Spinal cord (tissue), 10 donors: ENCODE data around the gene IPO11. TPM values are rescaled to one million over a fixed set of nuclear protein-coding genes. Genes with fewer than 3 reads are reported as not detected.

ENCODE experiments used
- DNase-seq, 6 donors: peaks; one replicate each; pipeline versions ENCODE4 v3.0.0 to v3.0.0-alpha.2; 2013 to 2015; ENCODE audit warnings: low spot score in 6 of 6, low read depth in 4 of 6
- H3K27ac ChIP-seq: one replicate; pipeline ENCODE4 v1.5.1; 2013; ENCODE audit warnings: low read depth, low read length, control low read depth
- H3K27me3 ChIP-seq: one replicate; pipeline ENCODE4 v1.6.1; 2013; ENCODE audit warnings: low read length; ENCODE audit not compliant: control insufficient read depth, insufficient read depth
- H3K36me3 ChIP-seq: one replicate; pipeline ENCODE4 v1.6.1; 2013; ENCODE audit warnings: low read length; ENCODE audit not compliant: control insufficient read depth, insufficient read depth
- H3K4me1 ChIP-seq: one replicate; pipeline ENCODE4 v1.6.1; 2013; ENCODE audit warnings: low read length; ENCODE audit not compliant: control insufficient read depth, insufficient read depth
- H3K4me3 ChIP-seq: one replicate; pipeline ENCODE4 v1.5.1; 2013; ENCODE audit warnings: low read depth, low read length, control low read depth
- H3K9me3 ChIP-seq: one replicate; pipeline ENCODE4 v1.6.1; 2013; ENCODE audit warnings: low read length; ENCODE audit not compliant: control insufficient read depth, insufficient read depth
- WGBS: methylation state at CpG from one replicate; pipeline ENCODE4 v1.1.5; 2013; ENCODE audit warnings: missing lambda C conversion rate; ENCODE audit not compliant: insufficient coverage; 5-methylcytosine and 5-hydroxymethylcytosine counted together
- polyA plus RNA-seq, 2 donors: library from polyadenylated mRNA; unstranded; fragments of 120-200 nt; gene quantifications; one replicate each; pipeline ENCODE4 v1.2.1, GENCODE V29; 2013; ENCODE audit not compliant: insufficient read length in 2 of 2
- total RNA-seq, 2 donors: library from RNA; depleted of rRNA in 1 of 2; stranded (reverse); fragments of 120-200 nt in 1 of 2; fragments of >200 nt in 1 of 2; gene quantifications; one replicate each; pipeline versions ENCODE4 v1.2.3 to v1.2.4, GENCODE V29; 2013 to 2014
- donor health status: healthy.

IPO11 gene
- total and polyA plus RNA-seq, 4 donors, result 19.1 to 43.8 (median 23.9) TPM

- H3K27ac ChIP-seq, result no peak overlapping the region
- no peaks in the 10 kb centered on the region for H3K9me3 ChIP-seq
- no peaks in the 10 kb centered on the region for H3K27me3 ChIP-seq
- no peak overlapping the region for H3K4me3 ChIP-seq
- 100% methylated on average over 1 of the region's 2 CpGs for WGBS
- no peaks in the 10 kb centered on the region for H3K4me1 ChIP-seq
- DNase-seq, result no peak
- peaks cover 18% of the 10 kb centered on the region for H3K36me3 ChIP-seq
Measured at GRCh38 chr5:62385816-62386400, 26.7 kb upstream of the IPO11 start.

- Histone ChIP-seq H3K27ac (no peak overlapping the region), H3K9me3 (no peaks in the 10 kb centered on the region), H3K4me3 (no peak overlapping the region), H3K4me1 (no peaks in the 10 kb centered on the region), H3K36me3 (peaks cover 15% of the 10 kb centered on the region), H3K27me3 (no peaks in the 10 kb centered on the region)
- DNase-seq, result no peak
Measured at GRCh38 chr5:62386824-62387223, 25.7 kb upstream of the IPO11 start.

GRCh38 chr5:62395210-62395950 is 17.2 kb upstream of the IPO11 start:
- H3K9me3 ChIP-seq, result no peaks in the 10 kb centered on the region
- H3K4me1 ChIP-seq, result no peaks in the 10 kb centered on the region
- 100% methylated on average over 3 of the region's 5 CpGs for WGBS
- DNase-seq, result no peak
- H3K27ac ChIP-seq, result no peak overlapping the region
- peaks cover 33% of the 10 kb centered on the region for H3K36me3 ChIP-seq
- no peak overlapping the region for H3K4me3 ChIP-seq
- H3K27me3 ChIP-seq, result no peaks in the 10 kb centered on the region

- H3K4me3 ChIP-seq, result peak within 1 kb of the TSS; percentile 71
- no peaks in the 10 kb centered on the region for H3K27me3 ChIP-seq
- peak; percentile 88 to 99 (median 94) for DNase-seq
- no peaks in the 10 kb centered on the region for H3K4me1 ChIP-seq
- no peaks in the 10 kb centered on the region for H3K9me3 ChIP-seq
- peaks cover 19% of the 10 kb centered on the region for H3K36me3 ChIP-seq
- under 1% methylated on average over 63 of the region's 66 CpGs for WGBS
- peak within 1 kb of the TSS; percentile 85 for H3K27ac ChIP-seq
Measured at GRCh38 chr5:62403411-62404250, 8.9 kb upstream of the IPO11 start, which contains the start of gene DIMT1. DIMT1 (minus strand) TSS chr5:62403905; CDS start chr5:62403772, 133 bp downstream.

GRCh38 chr5:62413711-62414110 is 1.1 kb downstream of the IPO11 start:
- H3K4me1 ChIP-seq, result peaks cover 5% of the 10 kb centered on the region
- no CpG with 5 or more reads among the region's 3 CpGs for WGBS
- no peak for DNase-seq
- no peaks in the 10 kb centered on the region for H3K36me3 ChIP-seq
- no peaks in the 10 kb centered on the region for H3K9me3 ChIP-seq
- H3K4me3 ChIP-seq, result peak overlapping the region; percentile 88
- no peaks in the 10 kb centered on the region for H3K27me3 ChIP-seq
- H3K27ac ChIP-seq, result no peak overlapping the region

- 100% methylated on average over 1 of the region's 4 CpGs for WGBS
- no peak overlapping the region for H3K4me3 ChIP-seq
- no peaks in the 10 kb centered on the region for H3K4me1 ChIP-seq
Measured at GRCh38 chr5:62418462-62419076, 6.0 kb downstream of the IPO11 start.

GRCh38 chr5:62419609-62420008 is 7.0 kb downstream of the IPO11 start:
- 100% methylated on average over 2 of the region's 3 CpGs for WGBS
- no peaks in the 10 kb centered on the region for H3K4me1 ChIP-seq
- no peak overlapping the region for H3K4me3 ChIP-seq
- no peak for DNase-seq
- H3K9me3 ChIP-seq, result no peaks in the 10 kb centered on the region
- no peaks in the 10 kb centered on the region for H3K36me3 ChIP-seq
- H3K27me3 ChIP-seq, result no peaks in the 10 kb centered on the region
- no peak overlapping the region for H3K27ac ChIP-seq

More at GRCh38 chr5:62418462-62419076, 6.0 kb downstream of the IPO11 start:
- DNase-seq, result no peak
- no peaks in the 10 kb centered on the region for H3K27me3 ChIP-seq
- H3K36me3 ChIP-seq, result no peaks in the 10 kb centered on the region
- H3K9me3 ChIP-seq, result no peaks in the 10 kb centered on the region
- H3K27ac ChIP-seq, result no peak overlapping the region

GRCh38 chr5:62421414-62421813 is 8.9 kb downstream of the IPO11 start:
- Histone ChIP-seq H3K4me3 (no peak overlapping the region), H3K27me3 (no peaks in the 10 kb centered on the region), H3K9me3 (no peaks in the 10 kb centered on the region), H3K4me1 (no peaks in the 10 kb centered on the region), H3K36me3 (no peaks in the 10 kb centered on the region), H3K27ac (no peak overlapping the region)
- WGBS, result 100% methylated on average over 1 of the region's 1 CpG
- DNase-seq, result no peak

GRCh38 chr5:62424763-62425162 is 12.2 kb downstream of the IPO11 start:
- H3K9me3 ChIP-seq, result no peaks in the 10 kb centered on the region
- H3K36me3 ChIP-seq, result no peaks in the 10 kb centered on the region
- H3K27me3 ChIP-seq, result no peaks in the 10 kb centered on the region
- no peaks in the 10 kb centered on the region for H3K4me1 ChIP-seq
- H3K27ac ChIP-seq, result no peak overlapping the region
- WGBS, result no CpG with 5 or more reads among the region's 1 CpG
- DNase-seq, result no peak
- H3K4me3 ChIP-seq, result no peak overlapping the region
